Measurements from ENCODE around the gene FAM118A.
A peak's percentile ranks its signal among the peaks of the same experiment; 100 is the strongest.

Gene FAM118A

GRCh38 chr22:45298934-45299505, 10.7 kb upstream of the FAM118A start:
- Histone ChIP-seq H3K4me2 (peak overlapping the region in 7 of 11 experiments; percentile 11 to 71 (median 57); a peak in 13 of 22 replicates), H4K20me1 (no peaks in the 10 kb centered on the region), H3K9me3 (replicated peaks in 1 of 11) (no peaks in the 10 kb centered on the region), H3K9ac (peak overlapping the region in 5 of 11 experiments; percentile 21 to 34 (median 31); a peak in 8 of 22 replicates), H3K4me3 (no peak overlapping the region), H3K27me3 (no peaks in the 10 kb centered on the region), H3K27ac (peak overlapping the region in 7 of 11 experiments; percentile 8 to 58 (median 40); a peak in 12 of 22 replicates), H3K36me3 (no peaks in the 10 kb centered on the region), H3K4me1 (peaks cover 22 to 92% (median 63%) of the 10 kb centered on the region in 10 experiments)
- no peak for TF ChIP-seq Cebpa-rat (IDR thresholded peaks at IDR 0.05)

- peak overlapping the region in 4 of 11 experiments; percentile 29 to 62 (median 60); a peak in 8 of 22 replicates for H3K4me2 ChIP-seq
- H3K27me3 ChIP-seq = no peaks in the 10 kb centered on the region
- peak overlapping the region in 2 of 11 experiments; percentile 48 to 50; a peak in 3 of 22 replicates for H3K27ac ChIP-seq
- H3K9ac ChIP-seq = no peak overlapping the region
- TF ChIP-seq Cebpa-rat (IDR thresholded peaks at IDR 0.05) = no peak
- H4K20me1 ChIP-seq = no peaks in the 10 kb centered on the region
- no peaks in the 10 kb centered on the region for H3K36me3 ChIP-seq
- H3K4me1 ChIP-seq = peaks cover 5 to 80% (median 37%) of the 10 kb centered on the region in 10 experiments; a peak in 18 of 20 replicates
- no peak overlapping the region for H3K4me3 ChIP-seq
- H3K9me3 ChIP-seq (replicated peaks in 1 of 11) = no peaks in the 10 kb centered on the region
Measured at GRCh38 chr22:45302751-45303150, 7.0 kb upstream of the FAM118A start.

- Histone ChIP-seq H3K27me3 (no peaks in the 10 kb centered on the region), H3K4me2 (peak overlapping the region in 4 of 11 experiments; percentile 1 to 62 (median 44); a peak in 4 of 22 replicates), H4K20me1 (no peaks in the 10 kb centered on the region), H3K9ac (no peak overlapping the region), H3K9me3 (replicated peaks in 1 of 11) (no peaks in the 10 kb centered on the region), H3K36me3 (no peaks in the 10 kb centered on the region), H3K4me3 (no peak overlapping the region), H3K27ac (peak overlapping the region in 1 of 11 experiments; percentile 48; a peak in 1 of 22 replicates), H3K4me1 (peaks cover 5 to 81% (median 36%) of the 10 kb centered on the region in 10 experiments; a peak in 18 of 20 replicates)
- no peak for TF ChIP-seq Cebpa-rat (IDR thresholded peaks at IDR 0.05)
Measured at GRCh38 chr22:45303181-45303580, 6.6 kb upstream of the FAM118A start.

- H3K4me1 ChIP-seq = peaks cover 18 to 76% (median 36%) of the 10 kb centered on the region in 10 experiments
- H3K27ac ChIP-seq = no peak overlapping the region
- H3K27me3 ChIP-seq = no peaks in the 10 kb centered on the region
- no peak for TF ChIP-seq Cebpa-rat (IDR thresholded peaks at IDR 0.05)
- H4K20me1 ChIP-seq = no peaks in the 10 kb centered on the region
- H3K36me3 ChIP-seq = no peaks in the 10 kb centered on the region
- H3K4me3 ChIP-seq = no peak overlapping the region
- H3K9me3 ChIP-seq (replicated peaks in 1 of 11) = no peaks in the 10 kb centered on the region
- no peak overlapping the region for H3K9ac ChIP-seq
- no peak overlapping the region for H3K4me2 ChIP-seq
Measured at GRCh38 chr22:45304971-45305370, 4.8 kb upstream of the FAM118A start.

- Histone ChIP-seq H3K36me3 (no peaks in the 10 kb centered on the region), H3K4me1 (peaks cover 19 to 71% (median 36%) of the 10 kb centered on the region in 10 experiments), H3K4me3 (no peak overlapping the region), H3K27ac (no peak overlapping the region), H3K27me3 (no peaks in the 10 kb centered on the region), H4K20me1 (peaks cover 0 to 4% (median 2%) of the 10 kb centered on the region in 11 experiments; a peak in 10 of 22 replicates), H3K4me2 (no peak overlapping the region), H3K9me3 (replicated peaks in 1 of 11) (no peaks in the 10 kb centered on the region), H3K9ac (no peak overlapping the region)
- no peak for TF ChIP-seq Cebpa-rat (IDR thresholded peaks at IDR 0.05)
Measured at GRCh38 chr22:45305456-45306075, 4.2 kb upstream of the FAM118A start.

- Histone ChIP-seq H3K9ac (no peak overlapping the region), H3K27me3 (no peaks in the 10 kb centered on the region), H3K4me1 (peaks cover 24 to 71% (median 40%) of the 10 kb centered on the region in 10 experiments), H4K20me1 (peaks cover 3 to 10% (median 8%) of the 10 kb centered on the region in 11 experiments; a peak in 18 of 22 replicates), H3K9me3 (replicated peaks in 1 of 11) (no peaks in the 10 kb centered on the region), H3K4me2 (peak overlapping the region in 6 of 11 experiments; percentile 27 to 61 (median 41); a peak in 9 of 22 replicates), H3K36me3 (no peaks in the 10 kb centered on the region), H3K4me3 (no peak overlapping the region), H3K27ac (peak overlapping the region in 1 of 11 experiments; percentile 34; a peak in 1 of 22 replicates)
- no peak for TF ChIP-seq Cebpa-rat (IDR thresholded peaks at IDR 0.05)
Measured at GRCh38 chr22:45306139-45306538, 3.6 kb upstream of the FAM118A start.

- H3K4me1 ChIP-seq = peaks cover 37 to 71% (median 49%) of the 10 kb centered on the region in 10 experiments
- peaks cover 5 to 33% (median 30%) of the 10 kb centered on the region in 11 experiments; a peak in 19 of 22 replicates for H4K20me1 ChIP-seq
- peaks cover 0 to 19% (median 13%) of the 10 kb centered on the region in 11 experiments; a peak in 13 of 22 replicates for H3K36me3 ChIP-seq
- H3K4me3 ChIP-seq = no peak overlapping the region
- no peak for TF ChIP-seq Cebpa-rat (IDR thresholded peaks at IDR 0.05)
- peak overlapping the region in 5 of 11 experiments; percentile 89 to 94 (median 92); a peak in 6 of 22 replicates for H3K9ac ChIP-seq
- H3K27me3 ChIP-seq = no peaks in the 10 kb centered on the region
- peak overlapping the region; percentile 69 to 98 (median 88) for H3K4me2 ChIP-seq
- H3K27ac ChIP-seq = peak overlapping the region in 10 of 11 experiments; percentile 82 to 91 (median 89); a peak in 18 of 22 replicates
- H3K9me3 ChIP-seq (replicated peaks in 1 of 11) = no peaks in the 10 kb centered on the region
Measured at GRCh38 chr22:45308391-45308956, 1.3 kb upstream of the FAM118A start.

- no peak for TF ChIP-seq Cebpa-rat (IDR thresholded peaks at IDR 0.05)
- H3K27me3 ChIP-seq = no peaks in the 10 kb centered on the region
- no peaks in the 10 kb centered on the region for H3K9me3 ChIP-seq (replicated peaks in 1 of 11)
- peaks cover 7 to 38% (median 36%) of the 10 kb centered on the region in 11 experiments; a peak in 20 of 22 replicates for H4K20me1 ChIP-seq
- H3K27ac ChIP-seq = peak overlapping the region; percentile 64 to 91 (median 89); a peak in 21 of 22 replicates
- peak overlapping the region; percentile 68 to 95 (median 92) for H3K9ac ChIP-seq
- peaks cover 0 to 23% (median 13%) of the 10 kb centered on the region in 11 experiments; a peak in 13 of 22 replicates for H3K36me3 ChIP-seq
- peaks cover 42 to 77% (median 54%) of the 10 kb centered on the region in 10 experiments for H3K4me1 ChIP-seq
- H3K4me2 ChIP-seq = peak overlapping the region; percentile 69 to 98 (median 88)
- H3K4me3 ChIP-seq = peak overlapping the region; percentile 83 to 97 (median 90)
Measured at GRCh38 chr22:45308957-45309421, 745 bp upstream of the FAM118A start.

All from BLaER1 treated with 17β-estradiol and CSF1 and Interleukin-3, amounts not matched to agents 10 nM and 100 nM (cell line).